Gastrocnemius medialis (tissue), 4 donors: Measurements from ENCODE around the gene RIMOC1.
"Not testable (repeated sequence)": the region's sequence is repeated elsewhere in the genome, so short reads cannot be mapped to it uniquely, and the experiment has no call there.

ENCODE experiments used
- CTCF ChIP-seq, 5 experiments: fragments of 450-650 bp in 3 of 5; fragments of 200-600 bp in 2 of 5; sonication (generic) in 2 of 5; IDR thresholded peaks in 4 of 5; conservative IDR thresholded peaks in 1 of 5; 1 replicate in 4 of 5; 2 replicates in 1 of 5; pipeline ENCODE4 v1.5.1; 2016 to 2019; ENCODE audit warnings: antibody characterized with exemption in 5 of 5, mild to moderate bottlenecking in 3 of 5, moderate library complexity in 3 of 5
- POLR2A ChIP-seq, 2 donors: fragments of 450-650 bp; IDR thresholded peaks; one replicate each; pipeline ENCODE4 v1.6.1; 2017; ENCODE audit warnings: antibody characterized with exemption in 2 of 2, mild to moderate bottlenecking in 2 of 2, moderate library complexity in 2 of 2

- TF ChIP-seq CTCF (IDR thresholded peaks at IDR 0.05 in 4 of 5, conservative IDR thresholded peaks at IDR 0.05 in 1 of 5); POLR2A (IDR thresholded peaks at IDR 0.05): not testable (repeated sequence)
These were observed 41.3 kb downstream of the RIMOC1 start for GRCh38 chr5:41945332-41945955.
